GM12878 (cell line): ENCODE data around the gene ALOX12B. TPM values are rescaled to one million over a fixed set of nuclear protein-coding genes. Genes with fewer than 3 reads are reported as not detected.

Experiments used
- ATAC-seq: fragments of 200-7000 bp; cut with Tn5 transposase; 3 replicates; pipeline ENCODE4 v1.9.1; 2020; ENCODE audit warnings: mild to moderate bottlenecking, moderate library complexity
- BruUV-seq: library from RNA; stranded (reverse); fragments of 400-500 nt; replicated peaks from 2 replicates; lab custom pipeline; 2021; lab: Mats Ljungman, UMichigan
- CTCF ChIA-PET: fragments of 300-600 bp; sonication (Branson Sonifier 250); formaldehyde crosslinking; extraction: SDS; loops from one replicate; lab custom pipeline; 2021; ENCODE audit warnings: inconsistent platforms; lab: Yijun Ruan, JAX
- POLR2A ChIA-PET: fragments of 350-600 bp; formaldehyde crosslinking; extraction: SDS; loops from one replicate; lab custom pipeline; 2021; ENCODE audit warnings: inconsistent platforms; lab: Charles Lee
- RAD21 ChIA-PET: fragments of 300-600 bp; sonication (Branson Sonifier 250); formaldehyde crosslinking; loops from one replicate; lab custom pipeline; 2023; ENCODE audit warnings: antibody characterized with exemption; ENCODE audit not compliant: unreplicated experiment; lab: Charles Lee
- SMC1A ChIA-PET: fragments of 300-600 bp; sonication (Branson Sonifier 250); formaldehyde crosslinking; loops from one replicate; lab custom pipeline; 2023; ENCODE audit not compliant: unreplicated experiment, uncharacterized antibody; lab: Charles Lee
- DNase-seq: peaks from one replicate; pipeline ENCODE4 v3.0.0-alpha.2; 2011; ENCODE audit warnings: low read depth, low spot score
- FAIRE-seq: peaks from 3 replicates; lab custom pipeline; 2011; peaks lifted over from hg19 to GRCh38; lab: Jason Lieb, UNC
- H2AFZ ChIP-seq: 2 replicates; pipeline ENCODE4 v1.6.0; 2011; ENCODE audit warnings: low read depth, low read length, control low read depth; ENCODE audit not compliant: control insufficient read depth
- H3K27ac ChIP-seq: 2 replicates; pipeline ENCODE4 v1.5.1; 2011; ENCODE audit warnings: control low read depth; ENCODE audit not compliant: control insufficient read depth, insufficient read depth
- H3K27me3 ChIP-seq, 2 experiments: replicated peaks in 1 of 2; 2 replicates each; pipeline versions ENCODE4 v1.6.0 to v1.6.1; 2011; ENCODE audit warnings: low read length in 1 of 2; ENCODE audit not compliant: control insufficient read depth in 2 of 2, insufficient read depth in 2 of 2
- H3K36me3 ChIP-seq, 2 experiments: 2 replicates each; pipeline ENCODE4 v1.5.1; 2011; ENCODE audit warnings: low read length in 1 of 2; ENCODE audit not compliant: control insufficient read depth in 2 of 2, insufficient read depth in 2 of 2
- H3K4me1 ChIP-seq: 2 replicates; pipeline ENCODE4 v1.6.1; 2011; ENCODE audit warnings: mild to moderate bottlenecking, low read length, moderate library complexity, mixed read lengths; ENCODE audit not compliant: control insufficient read depth, insufficient read depth
- H3K4me2 ChIP-seq: 2 replicates; pipeline ENCODE4 v1.6.0; 2011; ENCODE audit warnings: control low read depth; ENCODE audit not compliant: control insufficient read depth, insufficient read depth
- H3K4me3 ChIP-seq: fragments of 200-600 bp; sonication (generic); 2 replicates; pipeline ENCODE4 v1.5.1; 2016
- H3K79me2 ChIP-seq: 2 replicates; pipeline ENCODE4 v1.6.0; 2011; ENCODE audit warnings: low read length; ENCODE audit not compliant: control insufficient read depth, insufficient read depth
- H3K9ac ChIP-seq: 2 replicates; pipeline ENCODE4 v1.8.0; 2011; ENCODE audit warnings: low read length, control low read depth, mixed read lengths; ENCODE audit not compliant: control insufficient read depth, insufficient read depth
- H3K9me3 ChIP-seq: replicated peaks from 3 replicates; pipeline ENCODE4 v1.5.1; 2011; ENCODE audit warnings: mild to moderate bottlenecking, low read length; ENCODE audit not compliant: control insufficient read depth, insufficient read depth
- H4K20me1 ChIP-seq: 2 replicates; pipeline ENCODE4 v1.6.0; 2011; ENCODE audit not compliant: control insufficient read depth, insufficient read depth
- BACH1 ChIP-seq: fragments of 450-650 bp; IDR thresholded peaks from 2 replicates; pipeline ENCODE4 v1.6.1; 2017; ENCODE audit warnings: mild to moderate bottlenecking, borderline replicate concordance
- ETV6 ChIP-seq, 2 experiments: fragments of 450-650 bp in 1 of 2; IDR thresholded peaks in 1 of 2; conservative IDR thresholded peaks in 1 of 2; 2 replicates each; pipeline ENCODE4 v1.6.1; 2014; ENCODE audit warnings: antibody characterized with exemption in 1 of 2, borderline replicate concordance in 1 of 2, low read depth in 1 of 2, mild to moderate bottlenecking in 1 of 2, moderate library complexity in 1 of 2
- FOXK2 ChIP-seq: fragments of 450-650 bp; IDR thresholded peaks from 2 replicates; pipeline ENCODE4 v1.6.1; 2017; ENCODE audit warnings: mild to moderate bottlenecking, moderate library complexity
- HCFC1 ChIP-seq: fragments of 150-350 bp; IDR thresholded peaks from 2 replicates; pipeline ENCODE4 v1.6.1; 2014; ENCODE audit warnings: low read length
- KLF5 ChIP-seq: fragments of 450-650 bp; IDR thresholded peaks from 2 replicates; pipeline ENCODE4 v1.6.1; 2014; ENCODE audit warnings: mild to moderate bottlenecking; ENCODE audit not compliant: partially characterized antibody
- PAX5 ChIP-seq: IDR thresholded peaks from 2 replicates; pipeline ENCODE4 v1.6.1; 2011; ENCODE audit warnings: low read depth, low read length, borderline replicate concordance
- RB1 ChIP-seq: fragments of 450-650 bp; formaldehyde crosslinking; IDR thresholded peaks from 2 replicates; pipeline ENCODE4 v1.6.1; 2017; ENCODE audit warnings: mild to moderate bottlenecking, borderline replicate concordance
- SP1 ChIP-seq: IDR thresholded peaks from one replicate; pipeline ENCODE4 v1.6.1; 2011; ENCODE audit warnings: low read depth, low read length
- ZBTB40 ChIP-seq: fragments of 450-650 bp; IDR thresholded peaks from 2 replicates; pipeline ENCODE4 v1.6.1; 2016; ENCODE audit warnings: mild to moderate bottlenecking, moderate library complexity, borderline replicate concordance
- ZNF207 ChIP-seq: fragments of 450-650 bp; IDR thresholded peaks from 2 replicates; pipeline ENCODE4 v1.6.1; 2014; ENCODE audit warnings: antibody characterized with exemption, mild to moderate bottlenecking, borderline replicate concordance
- ZNF592 ChIP-seq: fragments of 450-650 bp; IDR thresholded peaks from 2 replicates; pipeline ENCODE4 v1.6.1; 2017; ENCODE audit warnings: mild to moderate bottlenecking, moderate library complexity
- ZSCAN29 ChIP-seq: fragments of 450-650 bp; IDR thresholded peaks from 2 replicates; pipeline ENCODE4 v1.6.1; 2017; ENCODE audit warnings: mild to moderate bottlenecking, moderate library complexity
- WGBS: methylation state at CpG from one replicate; pipeline ENCODE4 v1.1.6; 2016; ENCODE audit warnings: low lambda C conversion rate; ENCODE audit not compliant: insufficient replicate concordance, insufficient coverage; ENCODE audit errors: missing lambda C conversion rate; 5-methylcytosine and 5-hydroxymethylcytosine counted together
- in situ Hi-C: fragments of 300-500 bp; cut with MboI; formaldehyde crosslinking; loops from 9 replicates; pipeline ENCODE4 v1.14.3; 2018; ENCODE audit warnings: mixed read lengths
- intact Hi-C: fragments of 100-400 bp; cut with micrococcal nuclease; formaldehyde crosslinking; loops from one replicate; pipeline ENCODE4 v1.14.2; 2022; ENCODE audit not compliant: unreplicated experiment
- polyA plus RNA-seq, 11 experiments: library from polyadenylated mRNA; depleted of rRNA in 4 of 11; unstranded in 6 of 11; stranded (reverse) in 5 of 11; fragments of >200 nt; fragmentation: Nextera tagmentation in 4 of 11; fragmentation: Illumina TruSeq in 1 of 11; extraction: Ambion mirVana in 4 of 11; extraction: Trizol in 1 of 11; gene quantifications; 1 replicate in 1 of 11; 2 replicates in 10 of 11; pipeline versions ENCODE4 v1.2.1 to v1.2.3, GENCODE V29; 2011 to 2016; ENCODE audit warnings: inconsistent platforms in 2 of 11, missing spikeins in 2 of 11, low read depth in 1 of 11
- total RNA-seq, 4 experiments: library from RNA; depleted of rRNA in 3 of 4; stranded (reverse); fragments of >200 nt in 3 of 4; fragmentation: Illumina TruSeq in 1 of 4; extraction: Trizol in 1 of 4; gene quantifications; 2 replicates each; pipeline versions ENCODE4 v1.2.1 to v1.2.3, GENCODE V29; 2013 to 2021
- TF ChIP-seq, protein P1 (sequence below): IDR thresholded peaks from 2 replicates; pipeline ENCODE4 v1.6.1; 2011; ENCODE audit warnings: low read depth, low read length, improper control_type of control experiment, borderline replicate concordance

ALOX12B gene
- total and polyA plus RNA-seq, 10 of the 15 experiments (the other 5 are each of a cell fraction or from before 2014, with no cell fraction given): 0.17 to 0.54 TPM; not detected in 8

DNA sequence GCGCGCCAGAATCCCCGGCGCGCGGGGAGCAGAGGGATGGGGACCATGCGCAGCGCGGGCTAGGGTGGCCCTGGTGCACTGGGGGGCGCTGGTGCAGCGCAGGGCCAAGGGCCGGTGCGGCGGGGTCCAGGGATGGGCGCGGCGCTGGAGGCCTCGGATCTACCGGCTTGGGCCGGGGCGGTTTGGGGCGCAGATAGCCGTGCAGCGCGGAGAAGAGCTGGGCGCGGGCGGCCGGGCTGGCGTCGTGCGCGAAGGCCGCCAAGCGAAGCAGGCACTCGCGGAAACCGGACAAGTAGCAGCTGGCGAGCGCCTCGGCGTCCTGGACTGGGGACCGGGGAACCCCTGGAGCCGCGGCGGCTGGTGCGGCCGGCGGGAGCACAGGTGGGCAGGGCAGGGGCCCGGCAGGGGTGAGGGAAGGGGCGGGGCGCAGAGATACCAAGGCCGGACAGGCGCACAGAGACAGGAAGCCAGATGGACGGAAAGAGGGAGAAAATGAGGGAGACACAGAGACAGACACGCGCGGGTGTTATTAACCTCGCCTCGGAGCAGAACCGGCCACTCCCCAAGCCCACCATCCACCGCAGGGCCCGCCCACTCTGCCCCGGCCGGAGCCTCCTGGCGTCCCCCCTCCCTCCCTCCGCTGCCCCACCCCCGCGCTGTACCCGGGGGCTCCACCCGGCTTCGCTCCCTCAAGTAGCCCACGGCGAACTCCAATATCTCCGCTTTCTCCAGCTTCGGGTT is 34.3 kb upstream of the ALOX12B start:
- peak overlapping the region; percentile 66 for H2AFZ ChIP-seq
- intact Hi-C loops: loop anchor here (2.0 to 5.0 kb wide), 2 partner anchors 65 to 175 kb away; partner anchors contain the start of gene SLC25A35
- ChIA-PET CTCF (interaction anchor here (0.7 to 3.7 kb wide), 7 partner anchors 16 to 179 kb away, joined by 3 to 46 read pairs (median 3); no protein-coding TSS in a partner anchor), RAD21 (interaction anchor here (0.7 to 2.6 kb wide), 9 partner anchors 16 to 101 kb away, joined by 3 to 16 read pairs (median 4); no protein-coding TSS in a partner anchor), SMC1A (interaction anchor here (0.7 to 3.8 kb wide), 5 partner anchors 16 to 173 kb away, joined by 3 to 21 read pairs (median 6); partner anchors contain the start of gene SLC25A35), POLR2A (interaction anchor here (0.6 to 3.9 kb wide), 9 partner anchors 11 to 173 kb away, joined by 3 to 19 read pairs (median 6); partner anchors contain the start of genes PER1 and SLC25A35)
- H3K36me3 ChIP-seq: no peaks in the 10 kb centered on the region
- BruUV-seq: no TSS peak
- no peaks in the 10 kb centered on the region for H3K79me2 ChIP-seq
- H3K4me1 ChIP-seq: peaks cover 39% of the 10 kb centered on the region
- no peaks in the 10 kb centered on the region for H4K20me1 ChIP-seq
- no peak overlapping the region for H3K27ac ChIP-seq
- no peaks in the 10 kb centered on the region for H3K9me3 ChIP-seq
- H3K27me3 ChIP-seq: peaks cover 5 to 9% of the 10 kb centered on the region in 2 experiments
- in situ Hi-C loops: no loop called here
- WGBS: under 1% methylated on average over 60 of the region's 76 CpGs
- H3K4me3 ChIP-seq: peak overlapping the region; percentile 99
- DNase-seq (no peak), ATAC-seq (peak; percentile 59), FAIRE-seq (no peak)
- peak overlapping the region; percentile 7; the same call in 1 of the 2 replicates for H3K9ac ChIP-seq
- peak overlapping the region; percentile 94 for H3K4me2 ChIP-seq
- TF ChIP-seq PAX5: no peak
- peak; percentile 89; the same call in 1 of the 2 replicates for TF ChIP-seq RB1
- no peak for TF ChIP-seq ETV6 (conservative IDR thresholded peaks at IDR 0.05 in 1 of 2, IDR thresholded peaks at IDR 0.05 in 1 of 2; ENCODE audit: borderline replicate concordance in 1 of 2, low read depth in 1 of 2)
- TF ChIP-seq, protein P1, sequence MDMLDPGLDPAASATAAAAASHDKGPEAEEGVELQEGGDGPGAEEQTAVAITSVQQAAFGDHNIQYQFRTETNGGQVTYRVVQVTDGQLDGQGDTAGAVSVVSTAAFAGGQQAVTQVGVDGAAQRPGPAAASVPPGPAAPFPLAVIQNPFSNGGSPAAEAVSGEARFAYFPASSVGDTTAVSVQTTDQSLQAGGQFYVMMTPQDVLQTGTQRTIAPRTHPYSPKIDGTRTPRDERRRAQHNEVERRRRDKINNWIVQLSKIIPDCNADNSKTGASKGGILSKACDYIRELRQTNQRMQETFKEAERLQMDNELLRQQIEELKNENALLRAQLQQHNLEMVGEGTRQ: no peak
- TF ChIP-seq ZSCAN29: no peak
- TF ChIP-seq FOXK2: no peak
- TF ChIP-seq BACH1: peak; percentile 62; the same call in 1 of the 2 replicates
- TF ChIP-seq SP1: no peak
- TF ChIP-seq ZNF207: 0 out of 2 replicates have a peak, but pooled peaks have one; percentile 38
- TF ChIP-seq HCFC1: 0 out of 2 replicates have a peak, but pooled peaks have one; percentile 9
- TF ChIP-seq ZBTB40: no peak
- no peak for TF ChIP-seq ZNF592
- peak; percentile 39 for TF ChIP-seq KLF5
